GM12878 (cell line): ENCODE data around the gene EIF2D. TPM values are rescaled to one million over a fixed set of nuclear protein-coding genes. Genes with fewer than 3 reads are reported as not detected.
A peak's percentile ranks its signal among the peaks of the same experiment; 100 is the strongest.

ENCODE experiments used
- ATAC-seq: fragments of 200-7000 bp; cut with Tn5 transposase; 3 replicates; pipeline ENCODE4 v1.9.1; 2020; ENCODE audit warnings: mild to moderate bottlenecking, moderate library complexity
- BruUV-seq: library from RNA; stranded (reverse); fragments of 400-500 nt; replicated peaks from 2 replicates; lab custom pipeline; 2021; lab: Mats Ljungman, UMichigan
- CTCF ChIA-PET: fragments of 300-600 bp; sonication (Branson Sonifier 250); formaldehyde crosslinking; extraction: SDS; loops from one replicate; lab custom pipeline; 2021; ENCODE audit warnings: inconsistent platforms; lab: Yijun Ruan, JAX
- POLR2A ChIA-PET: fragments of 350-600 bp; formaldehyde crosslinking; extraction: SDS; loops from one replicate; lab custom pipeline; 2021; ENCODE audit warnings: inconsistent platforms; lab: Charles Lee
- RAD21 ChIA-PET: fragments of 300-600 bp; sonication (Branson Sonifier 250); formaldehyde crosslinking; loops from one replicate; lab custom pipeline; 2023; ENCODE audit warnings: antibody characterized with exemption; ENCODE audit not compliant: unreplicated experiment; lab: Charles Lee
- SMC1A ChIA-PET: fragments of 300-600 bp; sonication (Branson Sonifier 250); formaldehyde crosslinking; loops from one replicate; lab custom pipeline; 2023; ENCODE audit not compliant: unreplicated experiment, uncharacterized antibody; lab: Charles Lee
- DNase-seq: peaks from one replicate; pipeline ENCODE4 v3.0.0-alpha.2; 2011; ENCODE audit warnings: low read depth, low spot score
- FAIRE-seq: peaks from 3 replicates; lab custom pipeline; 2011; peaks lifted over from hg19 to GRCh38; lab: Jason Lieb, UNC
- H2AFZ ChIP-seq: 2 replicates; pipeline ENCODE4 v1.6.0; 2011; ENCODE audit warnings: low read depth, low read length, control low read depth; ENCODE audit not compliant: control insufficient read depth
- H3K27ac ChIP-seq: 2 replicates; pipeline ENCODE4 v1.5.1; 2011; ENCODE audit warnings: control low read depth; ENCODE audit not compliant: control insufficient read depth, insufficient read depth
- H3K27me3 ChIP-seq, 2 experiments: replicated peaks in 1 of 2; 2 replicates each; pipeline versions ENCODE4 v1.6.0 to v1.6.1; 2011; ENCODE audit warnings: low read length in 1 of 2; ENCODE audit not compliant: control insufficient read depth in 2 of 2, insufficient read depth in 2 of 2
- H3K36me3 ChIP-seq, 2 experiments: 2 replicates each; pipeline ENCODE4 v1.5.1; 2011; ENCODE audit warnings: low read length in 1 of 2; ENCODE audit not compliant: control insufficient read depth in 2 of 2, insufficient read depth in 2 of 2
- H3K4me1 ChIP-seq: 2 replicates; pipeline ENCODE4 v1.6.1; 2011; ENCODE audit warnings: mild to moderate bottlenecking, low read length, moderate library complexity, mixed read lengths; ENCODE audit not compliant: control insufficient read depth, insufficient read depth
- H3K4me2 ChIP-seq: 2 replicates; pipeline ENCODE4 v1.6.0; 2011; ENCODE audit warnings: control low read depth; ENCODE audit not compliant: control insufficient read depth, insufficient read depth
- H3K4me3 ChIP-seq: fragments of 200-600 bp; sonication (generic); 2 replicates; pipeline ENCODE4 v1.5.1; 2016
- H3K79me2 ChIP-seq: 2 replicates; pipeline ENCODE4 v1.6.0; 2011; ENCODE audit warnings: low read length; ENCODE audit not compliant: control insufficient read depth, insufficient read depth
- H3K9ac ChIP-seq: 2 replicates; pipeline ENCODE4 v1.8.0; 2011; ENCODE audit warnings: low read length, control low read depth, mixed read lengths; ENCODE audit not compliant: control insufficient read depth, insufficient read depth
- H3K9me3 ChIP-seq: replicated peaks from 3 replicates; pipeline ENCODE4 v1.5.1; 2011; ENCODE audit warnings: mild to moderate bottlenecking, low read length; ENCODE audit not compliant: control insufficient read depth, insufficient read depth
- H4K20me1 ChIP-seq: 2 replicates; pipeline ENCODE4 v1.6.0; 2011; ENCODE audit not compliant: control insufficient read depth, insufficient read depth
- WGBS: methylation state at CpG from one replicate; pipeline ENCODE4 v1.1.6; 2016; ENCODE audit warnings: low lambda C conversion rate; ENCODE audit not compliant: insufficient replicate concordance, insufficient coverage; ENCODE audit errors: missing lambda C conversion rate; 5-methylcytosine and 5-hydroxymethylcytosine counted together
- in situ Hi-C: fragments of 300-500 bp; cut with MboI; formaldehyde crosslinking; loops from 9 replicates; pipeline ENCODE4 v1.14.3; 2018; ENCODE audit warnings: mixed read lengths
- intact Hi-C: fragments of 100-400 bp; cut with micrococcal nuclease; formaldehyde crosslinking; loops from one replicate; pipeline ENCODE4 v1.14.2; 2022; ENCODE audit not compliant: unreplicated experiment
- polyA plus RNA-seq, 11 experiments: library from polyadenylated mRNA; depleted of rRNA in 4 of 11; unstranded in 6 of 11; stranded (reverse) in 5 of 11; fragments of >200 nt; fragmentation: Nextera tagmentation in 4 of 11; fragmentation: Illumina TruSeq in 1 of 11; extraction: Ambion mirVana in 4 of 11; extraction: Trizol in 1 of 11; gene quantifications; 1 replicate in 1 of 11; 2 replicates in 10 of 11; pipeline versions ENCODE4 v1.2.1 to v1.2.3, GENCODE V29; 2011 to 2016; ENCODE audit warnings: inconsistent platforms in 2 of 11, missing spikeins in 2 of 11, low read depth in 1 of 11
- total RNA-seq, 4 experiments: library from RNA; depleted of rRNA in 3 of 4; stranded (reverse); fragments of >200 nt in 3 of 4; fragmentation: Illumina TruSeq in 1 of 4; extraction: Trizol in 1 of 4; gene quantifications; 2 replicates each; pipeline versions ENCODE4 v1.2.1 to v1.2.3, GENCODE V29; 2013 to 2021
- TF ChIP-seq, protein P1 (sequence below): IDR thresholded peaks from 2 replicates; pipeline ENCODE4 v1.6.1; 2011; ENCODE audit warnings: low read depth, mild to moderate bottlenecking, low read length, moderate library complexity, borderline replicate concordance; ENCODE audit errors: extremely low read depth
- TF ChIP-seq, protein P2 (sequence below): fragments of 450-650 bp; IDR thresholded peaks from 2 replicates; pipeline ENCODE4 v1.6.1; 2016; ENCODE audit warnings: mild to moderate bottlenecking, moderate library complexity, borderline replicate concordance

EIF2D gene
- total and polyA plus RNA-seq, 10 of the 15 experiments (the other 5 are each of a cell fraction or from before 2014, with no cell fraction given) = 65.2 to 133 (median 79.0) TPM

GRCh38 chr1:206596319-206596666, 16.0 kb downstream of the EIF2D start:
- Histone ChIP-seq H3K79me2 (no peaks in the 10 kb centered on the region), H3K4me3 (no peak overlapping the region), H3K4me2 (no peak overlapping the region), H2AFZ (no peak overlapping the region), H3K9me3 (no peaks in the 10 kb centered on the region), H3K36me3 (peaks cover 14 to 27% of the 10 kb centered on the region in 2 experiments), H3K9ac (no peak overlapping the region), H3K27ac (no peak overlapping the region), H4K20me1 (no peaks in the 10 kb centered on the region), H3K4me1 (no peaks in the 10 kb centered on the region), H3K27me3 (no peaks in the 10 kb centered on the region)
- in situ Hi-C loops = no loop called here
- ATAC-seq (no peak), FAIRE-seq (no peak), DNase-seq (no peak)
- CTCF ChIA-PET = interaction anchor here (6.0 kb wide), 1 partner anchor 50 kb away, joined by 44 read pairs; no protein-coding TSS in a partner anchor
- intact Hi-C loops = no loop called here
- TF ChIP-seq, protein P1, sequence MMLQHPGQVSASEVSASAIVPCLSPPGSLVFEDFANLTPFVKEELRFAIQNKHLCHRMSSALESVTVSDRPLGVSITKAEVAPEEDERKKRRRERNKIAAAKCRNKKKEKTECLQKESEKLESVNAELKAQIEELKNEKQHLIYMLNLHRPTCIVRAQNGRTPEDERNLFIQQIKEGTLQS = no peak
- TF ChIP-seq, protein P2, sequence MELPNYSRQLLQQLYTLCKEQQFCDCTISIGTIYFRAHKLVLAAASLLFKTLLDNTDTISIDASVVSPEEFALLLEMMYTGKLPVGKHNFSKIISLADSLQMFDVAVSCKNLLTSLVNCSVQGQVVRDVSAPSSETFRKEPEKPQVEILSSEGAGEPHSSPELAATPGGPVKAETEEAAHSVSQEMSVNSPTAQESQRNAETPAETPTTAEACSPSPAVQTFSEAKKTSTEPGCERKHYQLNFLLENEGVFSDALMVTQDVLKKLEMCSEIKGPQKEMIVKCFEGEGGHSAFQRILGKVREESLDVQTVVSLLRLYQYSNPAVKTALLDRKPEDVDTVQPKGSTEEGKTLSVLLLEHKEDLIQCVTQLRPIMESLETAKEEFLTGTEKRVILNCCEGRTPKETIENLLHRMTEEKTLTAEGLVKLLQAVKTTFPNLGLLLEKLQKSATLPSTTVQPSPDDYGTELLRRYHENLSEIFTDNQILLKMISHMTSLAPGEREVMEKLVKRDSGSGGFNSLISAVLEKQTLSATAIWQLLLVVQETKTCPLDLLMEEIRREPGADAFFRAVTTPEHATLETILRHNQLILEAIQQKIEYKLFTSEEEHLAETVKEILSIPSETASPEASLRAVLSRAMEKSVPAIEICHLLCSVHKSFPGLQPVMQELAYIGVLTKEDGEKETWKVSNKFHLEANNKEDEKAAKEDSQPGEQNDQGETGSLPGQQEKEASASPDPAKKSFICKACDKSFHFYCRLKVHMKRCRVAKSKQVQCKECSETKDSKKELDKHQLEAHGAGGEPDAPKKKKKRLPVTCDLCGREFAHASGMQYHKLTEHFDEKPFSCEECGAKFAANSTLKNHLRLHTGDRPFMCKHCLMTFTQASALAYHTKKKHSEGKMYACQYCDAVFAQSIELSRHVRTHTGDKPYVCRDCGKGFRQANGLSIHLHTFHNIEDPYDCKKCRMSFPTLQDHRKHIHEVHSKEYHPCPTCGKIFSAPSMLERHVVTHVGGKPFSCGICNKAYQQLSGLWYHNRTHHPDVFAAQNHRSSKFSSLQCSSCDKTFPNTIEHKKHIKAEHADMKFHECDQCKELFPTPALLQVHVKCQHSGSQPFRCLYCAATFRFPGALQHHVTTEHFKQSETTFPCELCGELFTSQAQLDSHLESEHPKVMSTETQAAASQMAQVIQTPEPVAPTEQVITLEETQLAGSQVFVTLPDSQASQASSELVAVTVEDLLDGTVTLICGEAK = peak; percentile 77
- RAD21 ChIA-PET = no interaction called here
- SMC1A ChIA-PET = interaction anchor here (1.2 kb wide), 1 partner anchor 70 kb away, joined by 3 read pairs; no protein-coding TSS in a partner anchor
- no TSS peak for BruUV-seq
- 100% methylated on average over 1 of the region's 1 CpG for WGBS
- POLR2A ChIA-PET = no interaction called here
